GM23338 (cell line): ENCODE data around the gene USP3. TPM values are rescaled to one million over a fixed set of nuclear protein-coding genes. Genes with fewer than 3 reads are reported as not detected.
"Not testable (repeated sequence)": the region's sequence is repeated elsewhere in the genome, so short reads cannot be mapped to it uniquely, and the experiment has no call there.

Experiments
- ATAC-seq: fragments of 200-7000 bp; cut with Tn5 transposase; 3 replicates; pipeline ENCODE4 v1.9.1; 2020
- DNase-seq: peaks from one replicate; pipeline ENCODE4 v3.0.0-alpha.2; 2015; ENCODE audit warnings: low spot score
- H2AFZ ChIP-seq: fragments of 200-600 bp; sonication (generic); 2 replicates; pipeline ENCODE4 v1.8.0; 2016; ENCODE audit warnings: antibody characterized with exemption, mild to moderate bottlenecking, moderate library complexity
- H3F3A ChIP-seq: fragments of 200-600 bp; sonication (generic); replicated peaks from 2 replicates; pipeline ENCODE4 v1.8.0; 2017; ENCODE audit warnings: antibody characterized with exemption, mixed run types, low read depth
- H3K27ac ChIP-seq: fragments of 200-600 bp; sonication (generic); 2 replicates; pipeline ENCODE4 v1.6.1; 2016; ENCODE audit warnings: low read depth
- H3K27me3 ChIP-seq: fragments of 200-600 bp; sonication (generic); 2 replicates; pipeline ENCODE4 v1.8.0; 2016; ENCODE audit warnings: mild to moderate bottlenecking, mixed run types, moderate library complexity; ENCODE audit not compliant: insufficient read depth
- H3K36me3 ChIP-seq: fragments of 200-600 bp; sonication (generic); 2 replicates; pipeline ENCODE4 v1.8.0; 2016; ENCODE audit warnings: mild to moderate bottlenecking; ENCODE audit not compliant: insufficient read depth
- H3K4me1 ChIP-seq: fragments of 200-600 bp; sonication (generic); 2 replicates; pipeline ENCODE4 v1.8.0; 2016; ENCODE audit warnings: mild to moderate bottlenecking, moderate library complexity; ENCODE audit not compliant: insufficient read depth
- H3K4me2 ChIP-seq: fragments of 200-600 bp; sonication (generic); 2 replicates; pipeline ENCODE4 v1.7.1; 2017; ENCODE audit warnings: mixed run types
- H3K4me3 ChIP-seq: fragments of 200-600 bp; sonication (generic); 2 replicates; pipeline ENCODE4 v1.6.1; 2016; ENCODE audit warnings: mixed run types
- H3K79me2 ChIP-seq: fragments of 200-600 bp; sonication (generic); replicated peaks from 2 replicates; pipeline ENCODE4 v1.8.0; 2017; ENCODE audit warnings: mild to moderate bottlenecking; ENCODE audit not compliant: insufficient read depth
- H3K9me2 ChIP-seq: fragments of 200-600 bp; sonication (generic); 2 replicates; pipeline ENCODE4 v1.8.0; 2017; ENCODE audit not compliant: insufficient read depth
- H4K20me1 ChIP-seq: fragments of 200-600 bp; sonication (generic); replicated peaks from 2 replicates; pipeline ENCODE4 v1.8.0; 2017; ENCODE audit warnings: mild to moderate bottlenecking; ENCODE audit not compliant: insufficient read depth
- H3K27ac Mint-ChIP-seq: 2 replicates; pipeline ENCODE4 v1.8.0; 2020; ENCODE audit warnings: inconsistent platforms, mild to moderate bottlenecking, moderate library complexity, mixed read lengths
- H3K27me3 Mint-ChIP-seq: 3 replicates; pipeline ENCODE4 v1.8.0; 2022; ENCODE audit warnings: low read depth, mild to moderate bottlenecking, moderate library complexity, mixed read lengths, inconsistent platforms; ENCODE audit not compliant: insufficient read depth, poor library complexity
- H3K36me3 Mint-ChIP-seq: 3 replicates; pipeline ENCODE4 v1.8.0; 2021; ENCODE audit warnings: low read depth, mild to moderate bottlenecking, inconsistent platforms, moderate library complexity, mixed read lengths
- H3K4me1 Mint-ChIP-seq: 3 replicates; pipeline ENCODE4 v1.8.0; 2020; ENCODE audit warnings: mild to moderate bottlenecking, inconsistent platforms, mixed read lengths
- H3K4me3 Mint-ChIP-seq: 3 replicates; pipeline ENCODE4 v1.8.0; 2021; ENCODE audit warnings: moderate library complexity, mild to moderate bottlenecking, inconsistent platforms, mixed read lengths
- H3K9me3 Mint-ChIP-seq: 3 replicates; pipeline ENCODE4 v1.8.0; 2020; ENCODE audit warnings: moderate library complexity, mild to moderate bottlenecking, inconsistent platforms, mixed read lengths
- CREB1 ChIP-seq: fragments of 250-450 bp; sonication (Bioruptor Pico); IDR thresholded peaks from 2 replicates; pipeline ENCODE4 v1.5.0; 2020; ENCODE audit warnings: low read depth, mild to moderate bottlenecking, moderate library complexity
- CTCF ChIP-seq, 2 experiments: fragments of 200-600 bp in 1 of 2; sonication (generic) in 1 of 2; conservative IDR thresholded peaks; 2 replicates each; pipeline versions ENCODE4 v1.5.1 to v1.6.1; 2016 to 2017; ENCODE audit warnings: antibody characterized with exemption in 2 of 2, low read depth in 2 of 2, mild to moderate bottlenecking in 2 of 2, moderate library complexity in 1 of 2
- EZH2 ChIP-seq: fragments of 200-600 bp; sonication (generic); IDR thresholded peaks from one replicate; pipeline ENCODE4 v1.8.0; 2017; ENCODE audit warnings: antibody characterized with exemption, mild to moderate bottlenecking, low read depth; ENCODE audit not compliant: unreplicated experiment
- EZH2phosphoT487 ChIP-seq: fragments of 200-600 bp; sonication (generic); IDR thresholded peaks from one replicate; pipeline ENCODE4 v1.8.1; 2018; ENCODE audit warnings: antibody characterized with exemption; ENCODE audit not compliant: unreplicated experiment
- JUNB ChIP-seq: IDR thresholded peaks from one replicate; pipeline ENCODE4 v1.6.1; 2016; ENCODE audit warnings: antibody characterized with exemption; ENCODE audit not compliant: unreplicated experiment
- NANOG ChIP-seq: IDR thresholded peaks from 2 replicates; pipeline ENCODE4 v1.6.1; 2016; ENCODE audit warnings: antibody characterized with exemption, borderline replicate concordance
- POLR2AphosphoS5 ChIP-seq: IDR thresholded peaks from 2 replicates; pipeline ENCODE4 v1.6.1; 2016; ENCODE audit warnings: antibody characterized with exemption, low read depth
- STAT1 ChIP-seq: IDR thresholded peaks from one replicate; pipeline ENCODE4 v1.6.1; 2016; ENCODE audit warnings: antibody characterized with exemption; ENCODE audit not compliant: unreplicated experiment
- ZNF114 ChIP-seq: fragments of 250-450 bp; sonication (Bioruptor Pico); IDR thresholded peaks from 2 replicates; pipeline ENCODE4 v1.5.0; 2020; ENCODE audit warnings: mild to moderate bottlenecking, moderate library complexity
- ZNF331 ChIP-seq: fragments of 250-450 bp; sonication (Bioruptor Pico); IDR thresholded peaks from 2 replicates; pipeline ENCODE4 v1.5.0; 2020; ENCODE audit warnings: low read depth, mild to moderate bottlenecking, moderate library complexity
- polyA plus RNA-seq: library from polyadenylated mRNA; unstranded; fragments of >200 nt; fragmentation: Nextera tagmentation; extraction: Ambion mirVana; gene quantifications from 2 replicates; pipeline ENCODE4 v1.2.1, GENCODE V29; 2016
- total RNA-seq: library from RNA; depleted of rRNA; stranded (reverse); fragments of >200 nt; shearing (Covaris generic); gene quantifications from 2 replicates; pipeline ENCODE4 v1.2.3, GENCODE V29; 2014

Gene USP3
- total and polyA plus RNA-seq, 2 experiments from 2014 or later = 9.7 to 9.9 TPM

GRCh38 chr15:63487758-63488397, 16.5 kb upstream of the USP3 start:
- H3K4me1 Mint-ChIP-seq = peaks cover 34% of the 10 kb centered on the region
- ATAC-seq = not testable (repeated sequence)

GRCh38 chr15:63488398-63488960, 15.9 kb upstream of the USP3 start:
- H3K4me2 ChIP-seq = no peak overlapping the region
- H3K4me3 Mint-ChIP-seq = no peak overlapping the region
- ATAC-seq (no peak), DNase-seq (no peak)
- 0 out of 2 replicates have a peak, but pooled peaks cover 5% of the 10 kb centered on the region for H3F3A ChIP-seq
- peaks cover 14% of the 10 kb centered on the region for H3K27me3 Mint-ChIP-seq
- TF ChIP-seq CREB1 (CRISPR knock-in tag) (no peak), JUNB (no peak), NANOG (no peak), CTCF (conservative IDR thresholded peaks at IDR 0.05; ENCODE audit: low read depth in 2 of 2) (no peak), EZH2 (no peak), STAT1 (no peak), POLR2AphosphoS5 (no peak), ZNF114 (CRISPR knock-in tag) (no peak), EZH2phosphoT487 (no peak), ZNF331 (CRISPR knock-in tag) (no peak)
- no peak overlapping the region for H2AFZ ChIP-seq
- H4K20me1 ChIP-seq = no peaks in the 10 kb centered on the region
- peaks cover 15% of the 10 kb centered on the region for H3K4me1 ChIP-seq
- H3K36me3 ChIP-seq = no peaks in the 10 kb centered on the region
- no peak overlapping the region for H3K4me3 ChIP-seq
- H3K9me3 Mint-ChIP-seq = no peaks in the 10 kb centered on the region
- H3K4me1 Mint-ChIP-seq = peaks cover 37% of the 10 kb centered on the region
- H3K79me2 ChIP-seq = no peaks in the 10 kb centered on the region
- H3K9me2 ChIP-seq = no peaks in the 10 kb centered on the region
- no peak overlapping the region for H3K27ac Mint-ChIP-seq
- H3K36me3 Mint-ChIP-seq = no peaks in the 10 kb centered on the region
- H3K27me3 ChIP-seq = peaks cover 27% of the 10 kb centered on the region
- H3K27ac ChIP-seq = no peak overlapping the region

More at GRCh38 chr15:63487758-63488397, 16.5 kb upstream of the USP3 start:
- H3K4me2 ChIP-seq, H3K4me3 Mint-ChIP-seq, H4K20me1 ChIP-seq, H3K9me3 Mint-ChIP-seq, H2AFZ ChIP-seq, H3K9me2 ChIP-seq, H3K27ac ChIP-seq, H3K36me3 ChIP-seq, H3F3A ChIP-seq, H3K27ac Mint-ChIP-seq, H3K36me3 Mint-ChIP-seq, DNase-seq, H3K79me2 ChIP-seq, H3K4me3 ChIP-seq: not testable (repeated sequence)
- Histone ChIP-seq H3K4me1 (peaks cover 14% of the 10 kb centered on the region), H3K27me3 (peaks cover 21% of the 10 kb centered on the region)
- peaks cover 15% of the 10 kb centered on the region for H3K27me3 Mint-ChIP-seq
